HG03442 (cell line): ENCODE measurements around the gene LIMS2.

Source experiments
- ATAC-seq: cut with Tn5 transposase; IDR thresholded peaks from one replicate; pipeline ENCODE4 v1.9.1; 2021; ENCODE audit warnings: mild to moderate bottlenecking, moderate library complexity; ENCODE audit not compliant: unreplicated experiment

Gene LIMS2

GRCh38 chr2:127624756-127625571, 50.4 kb downstream of the LIMS2 start:
- no peak for ATAC-seq

- no peak for ATAC-seq
Measured at GRCh38 chr2:127624320-127624755, 51.0 kb downstream of the LIMS2 start.

- no peak for ATAC-seq
Measured at GRCh38 chr2:127623388-127624319, 51.7 kb downstream of the LIMS2 start.

- no peak for ATAC-seq
Measured at GRCh38 chr2:127622561-127623387, 52.6 kb downstream of the LIMS2 start.

- no peak for ATAC-seq
Measured at GRCh38 chr2:127621981-127622431, 53.3 kb downstream of the LIMS2 start.

- no peak for ATAC-seq
Measured at GRCh38 chr2:127620866-127621265, 54.5 kb downstream of the LIMS2 start.

GRCh38 chr2:127619877-127620705, 55.2 kb downstream of the LIMS2 start:
- no peak for ATAC-seq

- ATAC-seq, result no peak
Measured at GRCh38 chr2:127619203-127619590, 56.1 kb downstream of the LIMS2 start.

GRCh38 chr2:127618551-127619202, 56.7 kb downstream of the LIMS2 start:
- ATAC-seq, result no peak

- ATAC-seq, result no peak
Measured at GRCh38 chr2:127615511-127616166, 59.7 kb downstream of the LIMS2 start.

GRCh38 chr2:127614731-127615130, 60.6 kb downstream of the LIMS2 start:
- no peak for ATAC-seq

- ATAC-seq, result no peak
Measured at GRCh38 chr2:127614246-127614645, 61.1 kb downstream of the LIMS2 start.

- no peak for ATAC-seq
Measured at GRCh38 chr2:127612111-127612822, 63.1 kb downstream of the LIMS2 start.

- no peak for ATAC-seq
Measured at GRCh38 chr2:127611076-127611925, 64.0 kb downstream of the LIMS2 start.

GRCh38 chr2:127610561-127610960, 64.8 kb downstream of the LIMS2 start:
- ATAC-seq, result no peak

- ATAC-seq, result no peak
Measured at GRCh38 chr2:127609818-127610217, 65.5 kb downstream of the LIMS2 start.

GRCh38 chr2:127609031-127609751, 66.1 kb downstream of the LIMS2 start:
- no peak for ATAC-seq
